Colon (tissue), 2 donors: Measurements from ENCODE around the gene KLHL41.

Experiments
- FAIRE-seq: peaks from 2 replicates; lab custom pipeline; 2012; peaks lifted over from hg19 to GRCh38; lab: Jason Lieb, UNC
- donor health status: control.
- donor health status: control.

KLHL41 gene

DNA sequence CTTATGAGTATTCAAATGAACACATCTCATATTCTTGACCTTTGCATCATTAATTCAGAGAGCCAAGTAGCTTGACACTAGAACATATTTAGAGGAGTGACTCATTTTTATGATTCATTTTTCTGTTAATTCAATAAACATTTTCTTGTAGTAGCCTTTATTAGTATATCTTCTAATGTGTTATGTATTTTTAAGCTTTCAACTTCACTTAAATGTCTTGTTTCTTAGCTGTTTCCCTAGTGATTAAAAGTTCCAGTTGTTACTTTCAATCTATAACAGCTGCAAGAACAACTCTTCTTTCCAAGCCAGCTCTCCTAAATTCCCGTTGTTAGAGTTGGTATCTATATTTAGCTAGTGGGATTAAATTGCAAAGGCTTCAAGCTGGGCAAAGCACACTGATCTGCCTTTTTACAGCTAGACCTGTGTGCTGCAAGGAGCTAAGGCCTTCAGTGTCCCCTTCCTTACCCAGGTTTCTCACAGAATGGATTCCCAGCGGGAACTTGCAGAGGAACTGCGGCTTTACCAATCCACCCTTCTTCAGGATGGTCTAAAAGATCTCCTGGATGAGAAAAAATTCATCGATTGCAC is at the start of gene KLHL41:
TSS of gene KLHL41 (plus strand) at position 405 of the 588 bp plus-strand sequence. CDS start at position 482, 77 bp downstream.
- no peak for FAIRE-seq

DNA sequence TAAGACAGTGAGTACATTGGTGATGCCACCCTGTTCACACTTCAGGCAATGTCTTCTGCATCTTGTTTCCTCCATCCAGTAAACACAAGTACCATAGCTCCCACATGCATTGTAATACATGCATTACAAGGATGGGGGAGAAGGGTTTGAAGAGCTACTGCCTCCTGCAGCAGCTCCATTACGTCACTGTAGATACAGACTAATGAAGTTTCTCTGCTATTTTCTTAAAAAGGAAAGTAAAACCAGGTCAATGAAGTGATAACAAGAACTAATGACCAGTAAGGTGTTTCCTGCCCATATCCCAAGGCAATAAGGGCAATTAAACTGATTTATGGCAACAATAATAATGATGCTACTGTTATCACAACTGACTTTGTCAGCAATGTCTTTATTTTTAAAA is 48.4 kb upstream of the KLHL41 start:
- FAIRE-seq: no peak

DNA sequence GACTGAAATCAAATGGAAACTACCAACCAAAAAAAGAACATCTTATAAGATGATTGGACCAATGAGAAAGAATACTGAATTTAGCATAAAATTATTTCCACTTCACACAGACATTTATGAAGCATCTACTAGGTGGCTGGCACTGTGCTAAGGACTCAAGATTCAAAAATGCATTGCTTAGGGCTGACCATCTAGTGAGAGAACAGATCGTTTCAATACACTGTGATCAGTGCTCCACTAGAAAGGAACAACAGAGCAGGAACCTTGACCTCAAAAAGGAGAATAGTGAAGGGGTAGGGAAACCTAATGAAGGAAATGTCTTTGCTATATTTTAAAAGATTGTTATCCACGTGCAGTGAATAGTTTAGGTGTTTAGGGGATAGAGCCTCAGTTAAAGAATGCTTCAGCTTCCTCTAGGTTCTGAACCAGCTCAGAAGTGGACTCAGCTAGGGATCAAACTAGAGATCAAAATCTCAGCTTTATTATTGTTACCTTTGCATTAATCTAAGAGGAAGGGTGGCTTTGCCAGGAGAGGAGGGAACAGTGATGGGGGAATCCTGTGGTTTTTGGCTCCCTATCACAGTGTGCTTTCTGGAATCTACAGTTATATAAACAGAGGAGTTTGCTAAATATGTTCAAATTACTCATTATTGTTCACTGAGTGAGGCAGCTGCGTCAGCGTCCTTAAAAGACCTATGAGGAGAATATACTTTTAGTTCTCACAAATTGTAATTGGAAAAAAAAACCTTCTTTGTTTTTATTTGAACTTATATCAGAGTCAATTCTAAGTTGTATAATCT is 46.4 kb upstream of the KLHL41 start:
- no peak for FAIRE-seq

DNA sequence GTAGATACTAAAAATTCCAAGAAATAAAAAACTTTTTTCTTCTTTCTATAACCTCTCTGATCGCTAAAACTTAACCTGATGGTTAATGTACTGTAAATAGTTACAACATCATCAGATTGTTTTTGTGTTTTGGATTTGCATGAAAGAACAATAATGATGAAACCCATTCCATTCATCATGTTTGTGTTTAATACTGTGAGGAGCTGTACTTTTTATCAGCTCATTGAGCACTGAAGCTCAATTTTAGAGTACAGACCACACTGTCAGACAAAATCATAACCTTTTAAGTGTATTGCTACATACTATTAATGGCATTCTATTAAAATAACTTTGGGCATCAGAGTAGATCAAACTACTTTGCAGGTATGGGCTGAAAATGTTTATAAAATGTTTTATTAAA is 45.0 kb upstream of the KLHL41 start:
- FAIRE-seq: peak; percentile 65

DNA sequence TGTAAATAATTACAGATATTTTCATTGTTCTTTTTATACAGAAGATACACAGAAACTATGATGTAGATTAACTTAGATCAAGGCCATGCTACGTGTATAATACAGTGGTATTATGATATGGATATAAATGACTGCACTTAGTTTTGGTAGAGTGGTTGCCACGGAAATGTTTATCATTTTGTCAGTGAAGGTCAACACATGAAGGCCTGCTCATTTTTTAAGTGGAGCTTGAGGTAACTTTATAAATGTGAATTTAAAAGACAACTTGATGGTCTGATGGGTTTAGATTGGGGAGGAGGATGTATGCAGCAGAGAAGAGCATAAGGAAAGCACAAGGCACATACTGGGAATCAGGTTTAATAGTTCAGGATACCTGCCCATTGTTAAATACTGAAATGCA is 44.6 kb upstream of the KLHL41 start:
- no peak for FAIRE-seq

DNA sequence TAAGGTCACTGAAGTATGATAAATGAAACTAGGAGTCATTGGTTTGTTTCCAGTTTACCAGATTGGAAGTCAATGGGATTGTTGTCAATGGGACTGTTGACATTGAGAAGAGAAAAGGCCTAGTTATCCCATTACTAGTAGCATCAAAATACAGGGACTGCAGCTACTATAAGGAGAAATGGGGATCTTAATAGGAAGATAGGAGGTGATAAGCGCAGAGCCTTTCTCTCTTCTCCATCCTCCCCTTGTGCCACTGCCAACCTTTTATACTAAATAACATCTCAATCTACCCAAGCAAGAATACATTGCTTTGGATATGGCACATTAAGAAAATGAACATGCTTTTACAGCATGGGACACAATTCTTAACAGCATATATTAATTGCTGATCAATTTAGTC is 40.7 kb upstream of the KLHL41 start:
- no peak for FAIRE-seq

DNA sequence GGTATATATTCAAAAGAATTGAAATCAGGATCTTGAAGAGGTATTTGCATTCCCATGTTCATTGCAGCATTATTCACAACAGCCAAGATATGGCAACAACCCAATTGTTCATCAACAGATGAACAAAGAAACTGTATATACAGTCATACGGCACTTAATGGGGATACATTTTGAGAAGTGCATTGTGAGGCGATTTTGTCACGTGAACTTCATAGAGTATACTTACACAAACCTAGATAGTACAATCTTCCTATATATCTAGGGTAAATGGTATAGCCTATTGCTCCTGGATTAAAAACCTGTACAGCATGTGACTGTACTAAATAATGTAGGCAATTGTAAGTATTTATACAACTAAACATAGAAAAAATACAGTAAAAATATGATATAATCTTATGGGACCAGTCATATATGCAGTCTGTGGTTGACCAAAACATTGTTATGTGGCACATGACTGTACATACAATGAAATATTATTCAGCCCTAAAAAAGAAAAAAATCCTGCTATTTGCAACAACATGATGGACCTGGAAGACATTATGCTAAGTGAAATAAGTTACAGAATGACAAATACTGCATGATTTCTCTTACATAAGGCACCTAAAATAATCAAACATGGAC is 39.4 kb upstream of the KLHL41 start:
- no peak for FAIRE-seq

DNA sequence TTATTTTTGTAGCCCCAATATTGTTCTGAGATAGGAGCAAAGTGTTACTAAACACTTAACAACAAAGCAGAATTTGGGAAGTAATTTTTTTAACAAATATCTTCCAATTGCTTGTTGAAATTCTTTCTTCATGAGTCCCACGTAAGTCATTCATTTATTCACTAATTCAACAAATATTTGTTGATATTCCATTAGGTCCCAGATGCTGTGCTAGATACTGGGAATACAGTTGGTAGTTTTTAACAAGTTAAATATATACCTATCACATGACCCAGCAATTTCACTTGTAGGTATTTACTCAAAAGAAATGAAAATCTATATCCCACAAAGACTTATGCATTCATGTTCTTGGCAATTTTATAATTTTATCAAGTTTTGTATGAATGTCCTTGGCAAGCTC is 37.3 kb upstream of the KLHL41 start:
- FAIRE-seq: no peak

DNA sequence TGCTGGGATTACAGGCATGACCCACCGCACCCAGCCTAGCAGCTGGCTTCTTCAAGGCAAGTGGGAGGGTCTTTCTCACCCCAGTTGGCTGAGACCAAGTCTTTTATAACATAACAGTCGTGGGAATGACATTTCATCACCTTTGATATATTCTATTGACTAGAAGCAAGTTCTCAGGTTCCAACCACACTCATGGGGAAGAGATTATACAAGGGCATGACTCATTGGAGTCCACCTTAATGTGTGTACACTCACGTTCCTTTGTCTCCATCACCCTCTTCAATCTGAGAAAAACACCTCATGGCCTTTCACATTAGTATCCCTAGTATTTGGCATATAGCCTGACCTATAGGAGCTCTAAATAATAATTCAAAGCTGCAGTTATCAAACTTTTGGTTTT is 33.0 kb upstream of the KLHL41 start:
- FAIRE-seq: no peak

DNA sequence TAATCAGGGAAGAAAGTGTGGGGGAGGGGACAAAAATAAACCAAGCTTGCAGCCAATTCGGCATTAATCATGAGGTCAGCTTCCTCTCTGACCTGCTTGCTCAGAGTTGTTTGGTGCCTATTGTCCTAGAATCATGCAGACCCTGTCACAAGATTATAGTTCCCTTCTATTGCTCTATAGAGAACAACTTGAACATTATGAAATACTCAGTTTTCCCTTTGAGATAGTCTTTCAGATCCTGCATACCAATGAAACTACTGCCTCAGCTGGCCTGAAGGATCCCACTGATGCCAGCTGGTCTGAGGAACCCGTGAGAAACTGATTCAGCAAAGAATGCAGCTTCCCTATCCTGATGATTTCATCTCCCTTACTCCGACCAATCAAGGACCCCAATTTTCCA is 31.2 kb upstream of the KLHL41 start:
- no peak for FAIRE-seq

DNA sequence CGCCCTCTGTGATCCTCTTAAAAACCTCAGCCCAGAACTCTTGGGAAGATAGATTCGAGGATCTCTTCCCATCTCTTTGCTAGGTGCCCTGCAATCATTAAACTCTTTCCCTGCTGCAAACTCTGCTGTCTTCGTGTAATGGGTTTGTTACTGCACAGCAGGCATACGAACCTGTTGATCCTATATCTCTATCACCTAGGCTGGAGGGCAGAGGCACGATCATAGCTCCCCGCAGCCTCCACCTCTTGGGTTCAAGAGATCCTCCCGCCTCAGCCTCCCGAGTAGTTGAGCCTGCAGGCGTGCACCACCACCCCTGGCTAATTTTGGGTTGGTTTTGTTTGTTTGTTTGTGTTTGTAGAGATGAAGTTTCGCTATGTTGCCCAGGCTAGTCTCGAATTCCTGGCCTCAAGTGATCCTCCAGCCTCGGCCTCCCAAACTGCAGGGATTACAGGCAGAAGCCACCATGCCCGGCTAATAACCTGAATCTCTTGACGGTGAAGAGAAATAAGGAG is 30.7 kb upstream of the KLHL41 start:
- no peak for FAIRE-seq

DNA sequence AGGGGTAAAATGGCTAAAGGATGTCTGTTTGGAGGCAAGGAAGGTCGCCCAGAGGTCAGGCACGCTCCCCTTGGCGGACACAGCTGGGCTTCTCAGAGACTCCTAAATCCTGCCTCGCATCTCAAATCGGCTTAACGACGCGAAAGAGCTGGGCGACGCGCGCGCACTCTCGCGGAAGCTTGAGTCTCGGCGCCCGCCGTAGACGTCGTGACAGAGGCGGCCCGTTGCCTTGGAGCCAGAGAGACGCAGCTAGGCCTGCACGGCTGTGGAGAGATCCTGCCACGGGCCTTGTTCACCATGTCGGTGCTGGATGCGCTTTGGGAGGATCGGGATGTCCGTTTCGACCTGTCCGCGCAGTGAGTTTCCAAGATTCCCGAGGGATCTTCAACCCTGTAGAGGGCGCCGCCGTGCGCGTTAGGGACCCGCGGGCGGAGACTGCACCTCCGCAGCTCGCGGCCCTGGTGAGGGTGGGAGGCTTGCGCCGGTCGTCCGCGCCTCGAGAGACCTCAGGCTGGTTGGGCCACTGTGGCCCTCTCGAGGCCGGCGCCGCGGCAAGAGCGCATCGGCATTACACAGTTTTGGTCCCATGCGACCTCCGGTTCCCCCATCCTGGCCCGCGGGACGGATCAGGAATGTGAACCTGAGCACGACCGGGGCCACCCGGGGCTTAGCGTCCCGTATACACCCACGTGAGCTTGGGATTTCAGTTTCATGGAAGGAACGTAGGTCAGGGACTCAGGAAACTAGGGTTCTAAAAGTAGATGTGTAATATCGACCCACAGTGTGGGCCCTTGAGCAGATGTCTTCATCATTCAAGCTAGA is 30.0 kb upstream of the KLHL41 start, which contains the start of gene BBS5:
TSS of gene BBS5 (plus strand) at position 238 of the 822 bp plus-strand sequence. CDS start at position 298, 60 bp downstream.
- FAIRE-seq: no peak

DNA sequence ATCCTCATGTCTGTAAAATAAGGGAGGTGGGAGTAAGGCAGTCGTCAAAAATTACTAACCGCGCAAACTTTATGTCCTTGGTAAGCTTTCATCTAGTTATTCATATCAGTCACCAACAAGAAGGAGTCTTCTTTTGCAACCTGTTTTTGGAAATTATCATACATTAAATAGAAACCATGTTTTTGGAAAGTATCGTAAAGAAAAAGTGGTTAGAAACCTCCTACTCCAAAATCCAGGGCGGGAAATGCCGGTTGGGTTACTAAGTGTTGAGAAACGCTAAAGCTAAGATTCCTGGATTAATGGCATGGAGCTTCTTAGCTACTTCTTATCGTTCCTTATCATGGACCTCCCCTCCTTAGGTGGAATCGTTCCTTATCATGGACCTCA is 29.4 kb upstream of the KLHL41 start:
- no peak for FAIRE-seq

DNA sequence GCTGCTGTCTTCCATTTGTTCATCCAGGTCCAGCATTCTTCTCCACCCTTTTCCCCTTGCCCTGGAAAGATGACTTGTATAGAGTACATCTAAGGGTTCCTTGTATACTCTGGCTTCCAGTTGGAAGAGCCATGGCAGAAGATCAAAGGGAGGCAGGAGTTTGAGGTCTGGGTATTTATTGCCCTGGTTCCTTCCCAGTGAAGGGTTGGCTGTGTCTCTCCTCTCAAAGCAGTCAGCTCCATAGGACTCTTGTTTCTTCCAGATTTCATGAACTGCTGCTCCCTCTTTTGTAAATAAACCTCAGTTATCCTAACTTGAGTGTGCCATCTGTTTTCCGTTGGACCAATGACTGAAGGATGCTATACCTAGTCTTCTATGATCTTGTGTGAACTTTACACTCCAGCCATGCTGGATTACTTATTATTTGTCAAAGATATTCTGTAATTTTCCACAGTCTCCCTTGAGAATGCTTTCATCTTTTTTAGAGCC is 23.8 kb upstream of the KLHL41 start:
- no peak for FAIRE-seq

DNA sequence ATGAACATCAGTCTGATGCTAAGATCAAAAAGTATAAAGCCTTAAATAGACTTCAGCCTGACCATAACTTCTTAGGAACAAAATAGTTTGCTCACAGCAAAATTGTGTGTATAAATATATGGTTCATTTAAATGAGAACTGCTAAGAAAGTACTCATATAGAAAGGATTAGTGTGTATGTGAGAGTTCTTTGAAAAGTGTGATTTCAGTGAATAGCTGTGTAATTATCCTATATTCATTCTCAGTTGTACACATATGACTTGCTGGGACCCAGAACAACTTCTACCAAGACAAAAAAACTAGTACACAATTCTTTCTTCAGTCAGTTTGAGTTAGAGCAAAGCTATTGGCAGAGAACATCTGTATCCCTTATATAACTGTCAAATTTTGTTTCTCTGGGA is 23.0 kb upstream of the KLHL41 start:
- FAIRE-seq: no peak

DNA sequence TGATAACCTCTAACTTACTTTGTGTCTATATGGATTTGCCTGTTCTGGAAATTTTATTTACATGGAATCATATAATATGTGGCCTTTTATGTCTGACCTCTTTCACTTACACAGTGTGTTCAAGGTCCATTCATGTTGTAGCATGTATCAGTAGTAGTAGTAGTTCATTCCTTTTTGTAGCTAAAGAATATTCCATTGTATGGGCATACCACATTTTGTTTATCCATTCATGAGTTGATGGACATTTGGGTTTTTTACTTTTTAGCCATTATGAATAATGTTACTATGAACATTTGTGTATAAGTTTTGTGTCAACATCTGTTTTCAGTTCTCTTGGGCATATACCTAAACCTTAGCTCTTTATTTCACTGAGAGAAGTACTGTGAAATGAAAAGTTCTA is 18.7 kb upstream of the KLHL41 start:
- FAIRE-seq: no peak

DNA sequence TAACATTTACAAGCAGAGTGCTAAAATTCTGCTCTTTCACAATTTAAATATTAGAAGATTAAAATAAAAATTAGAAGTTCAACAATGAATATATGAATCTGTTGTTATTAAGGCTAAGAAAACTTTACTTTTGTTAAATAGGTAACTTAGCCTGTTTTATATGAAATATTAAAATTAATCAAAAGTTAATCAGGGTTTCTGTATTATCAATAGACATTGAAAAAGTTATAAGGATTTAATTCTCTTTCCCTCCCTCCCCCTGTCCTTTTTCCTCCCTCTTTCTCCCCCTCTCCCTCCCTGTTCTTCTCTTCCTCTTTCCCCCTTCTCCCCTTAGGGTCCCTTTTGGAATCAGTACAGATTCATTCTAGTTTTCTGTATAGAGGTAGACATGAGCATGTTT is 18.1 kb upstream of the KLHL41 start:
- no peak for FAIRE-seq

DNA sequence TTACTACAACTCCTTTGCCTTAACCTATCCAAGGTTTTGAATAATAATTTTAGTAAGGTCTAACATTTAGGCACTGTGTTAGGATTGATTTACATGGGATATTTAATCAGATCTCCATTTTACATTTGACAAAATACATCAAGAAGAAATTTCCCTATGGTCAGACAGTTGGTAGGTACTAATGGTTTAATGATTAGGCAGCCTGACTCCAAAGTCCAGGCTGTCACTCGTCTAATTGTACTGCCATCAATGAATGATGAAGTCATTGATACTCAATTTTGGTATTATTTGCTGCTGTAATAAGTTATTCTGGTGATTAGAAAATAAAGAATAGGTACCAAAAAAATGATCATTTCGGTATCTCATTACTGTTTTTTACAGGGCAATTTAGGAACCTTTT is 16.1 kb upstream of the KLHL41 start:
- no peak for FAIRE-seq

DNA sequence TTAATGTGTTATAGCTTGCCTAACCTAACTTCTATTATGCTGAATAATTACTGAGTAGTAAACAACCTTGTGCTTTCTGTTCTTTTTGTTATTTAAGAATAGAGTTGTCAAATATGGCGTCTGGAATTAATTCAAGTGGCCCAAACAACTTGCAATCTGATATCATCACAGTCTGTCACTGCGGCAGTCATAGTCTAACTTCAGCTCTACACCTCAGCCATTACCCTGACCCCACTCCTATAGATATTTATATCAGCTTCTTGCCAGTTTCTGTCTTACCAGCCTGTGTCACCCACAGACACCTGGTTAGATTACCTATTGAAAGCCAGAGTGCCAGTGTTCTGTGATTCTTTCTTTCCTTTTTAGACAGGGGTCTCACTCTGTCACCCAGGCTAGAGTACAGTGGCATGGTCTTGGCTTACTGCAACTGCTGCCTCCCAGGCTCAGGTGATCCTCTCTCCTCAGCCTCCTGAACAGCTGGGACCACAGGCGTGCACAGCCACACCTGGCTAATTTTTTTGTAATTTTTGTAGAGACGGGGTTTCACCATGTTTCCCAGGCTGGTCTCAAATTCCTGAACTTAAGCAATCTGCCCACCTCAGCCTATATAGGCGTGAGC is 14.1 kb upstream of the KLHL41 start:
- FAIRE-seq: no peak

DNA sequence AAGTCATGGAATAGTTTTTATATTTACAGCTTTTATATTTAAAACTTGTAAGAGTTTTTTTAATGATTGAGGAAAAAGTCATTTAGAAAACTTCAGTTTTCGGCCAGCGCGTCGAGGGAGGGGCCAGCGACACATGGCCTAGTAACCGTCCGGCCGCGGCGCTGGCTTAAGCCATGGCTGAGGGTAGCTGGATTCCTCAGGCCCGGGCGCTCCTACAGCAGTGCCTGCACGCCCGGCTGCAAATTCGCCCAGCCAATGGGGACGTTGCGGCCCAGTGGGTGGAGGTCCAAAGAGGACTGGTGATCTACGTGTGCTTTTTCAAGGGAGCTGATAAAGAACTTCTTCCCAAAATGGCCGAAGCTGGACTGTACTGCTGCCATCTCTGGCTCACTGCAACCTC is 4.9 kb upstream of the KLHL41 start:
- FAIRE-seq: no peak

DNA sequence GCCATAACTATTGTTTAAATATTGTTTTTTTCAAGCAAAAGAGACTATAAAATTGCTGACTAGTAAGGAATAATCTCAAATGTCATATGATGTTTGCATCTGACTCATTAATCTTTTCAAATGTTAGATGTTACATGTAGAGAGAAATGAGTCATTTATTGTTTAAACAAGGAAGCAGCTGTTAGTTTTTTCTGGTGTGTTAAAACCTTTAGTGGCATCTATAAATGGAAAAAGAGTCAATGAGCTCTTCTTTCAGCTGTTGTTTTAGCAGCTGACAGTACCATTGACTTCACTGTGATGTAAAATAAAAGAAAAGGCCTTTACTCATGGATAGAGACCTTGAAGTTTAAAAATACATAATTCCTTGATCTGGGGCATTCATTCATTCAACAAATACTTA is 1.8 kb upstream of the KLHL41 start:
- no peak for FAIRE-seq

DNA sequence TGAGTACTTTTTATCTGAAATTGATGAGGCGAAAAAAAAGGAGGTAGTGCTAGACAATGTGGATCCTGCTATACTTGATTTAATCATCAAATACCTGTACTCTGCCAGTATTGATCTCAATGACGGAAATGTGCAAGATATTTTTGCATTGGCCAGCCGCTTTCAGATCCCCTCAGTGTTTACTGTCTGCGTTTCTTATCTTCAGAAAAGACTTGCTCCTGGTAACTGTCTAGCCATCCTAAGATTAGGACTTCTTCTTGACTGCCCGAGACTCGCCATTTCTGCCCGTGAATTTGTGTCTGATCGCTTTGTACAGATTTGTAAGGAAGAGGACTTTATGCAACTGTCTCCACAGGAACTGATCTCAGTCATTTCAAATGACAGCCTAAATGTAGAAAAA is 453 bp downstream of the KLHL41 start:
- no peak for FAIRE-seq
